SJSA1 (cell line): Measurements from ENCODE around the gene MCC. TPM values are rescaled to one million over a fixed set of nuclear protein-coding genes. Genes with fewer than 3 reads are reported as not detected.

Source experiments
- DNase-seq, 2 experiments: peaks; one replicate each; pipeline ENCODE4 v3.0.0-alpha.2; 2015 to 2020; ENCODE audit warnings: low spot score in 2 of 2, low read depth in 1 of 2
- H3K27ac ChIP-seq: fragments of 250-450 bp; sonication (Bioruptor Pico); 2 replicates; pipeline ENCODE4 v1.5.1; 2020; ENCODE audit warnings: mild to moderate bottlenecking, moderate library complexity
- H3K27me3 ChIP-seq: fragments of 250-450 bp; sonication (Bioruptor Pico); replicated peaks from 2 replicates; pipeline ENCODE4 v1.5.1; 2020; ENCODE audit warnings: mild to moderate bottlenecking, moderate library complexity
- H3K36me3 ChIP-seq: fragments of 250-450 bp; sonication (Bioruptor Pico); 2 replicates; pipeline ENCODE4 v1.5.1; 2020; ENCODE audit warnings: mild to moderate bottlenecking
- H3K4me1 ChIP-seq: fragments of 250-450 bp; sonication (Bioruptor Pico); replicated peaks from 2 replicates; pipeline ENCODE4 v1.6.1; 2021; ENCODE audit warnings: mild to moderate bottlenecking
- H3K4me3 ChIP-seq: fragments of 250-450 bp; sonication (Bioruptor Pico); 2 replicates; pipeline ENCODE4 v1.5.1; 2020; ENCODE audit warnings: mild to moderate bottlenecking
- H3K9me3 ChIP-seq: fragments of 250-450 bp; sonication (Bioruptor Pico); replicated peaks from 2 replicates; pipeline ENCODE4 v1.5.1; 2020; ENCODE audit warnings: mild to moderate bottlenecking
- total RNA-seq: library from RNA; depleted of rRNA; stranded (reverse); fragments of >200 nt; shearing (Covaris generic); gene quantifications from 2 replicates; pipeline ENCODE4 v1.2.3, GENCODE V29; 2014

The MCC gene
- total RNA-seq, 1 experiment from 2014 or later: 31.3 TPM

GRCh38 chr5:113510836-113511451 is 22.7 kb upstream of the MCC start:
- H3K9me3 ChIP-seq: no peaks in the 10 kb centered on the region
- no peaks in the 10 kb centered on the region for H3K27me3 ChIP-seq
- H3K27ac ChIP-seq: no peak overlapping the region
- no peak for DNase-seq
- peaks cover 27% of the 10 kb centered on the region for H3K4me1 ChIP-seq
- H3K36me3 ChIP-seq: peaks cover 14% of the 10 kb centered on the region
- H3K4me3 ChIP-seq: no peak overlapping the region

GRCh38 chr5:113508756-113509155 is 20.5 kb upstream of the MCC start:
- H3K27me3 ChIP-seq: no peaks in the 10 kb centered on the region
- H3K4me3 ChIP-seq: no peak overlapping the region
- no peaks in the 10 kb centered on the region for H3K9me3 ChIP-seq
- peaks cover 3% of the 10 kb centered on the region for H3K36me3 ChIP-seq
- no peak overlapping the region for H3K27ac ChIP-seq
- H3K4me1 ChIP-seq: peaks cover 27% of the 10 kb centered on the region
- DNase-seq: peak in 1 of 2 experiments; percentile 50

- DNase-seq: no peak
- Histone ChIP-seq H3K9me3 (no peaks in the 10 kb centered on the region), H3K4me1 (peaks cover 21% of the 10 kb centered on the region), H3K36me3 (no peaks in the 10 kb centered on the region), H3K27me3 (no peaks in the 10 kb centered on the region), H3K27ac (no peak overlapping the region), H3K4me3 (no peak overlapping the region)
These were observed 19.3 kb upstream of the MCC start for GRCh38 chr5:113507601-113508000.

- Histone ChIP-seq H3K4me1 (peaks cover 32% of the 10 kb centered on the region), H3K27ac (no peak overlapping the region), H3K27me3 (no peaks in the 10 kb centered on the region), H3K9me3 (no peaks in the 10 kb centered on the region), H3K36me3 (no peaks in the 10 kb centered on the region), H3K4me3 (no peak overlapping the region)
- DNase-seq: peak in 1 of 2 experiments; percentile 37
These were observed 16.9 kb upstream of the MCC start for GRCh38 chr5:113505181-113505580.

GRCh38 chr5:113503146-113503545 is 14.9 kb upstream of the MCC start:
- no peaks in the 10 kb centered on the region for H3K36me3 ChIP-seq
- no peaks in the 10 kb centered on the region for H3K9me3 ChIP-seq
- no peak overlapping the region for H3K4me3 ChIP-seq
- no peak for DNase-seq
- H3K27me3 ChIP-seq: no peaks in the 10 kb centered on the region
- H3K27ac ChIP-seq: no peak overlapping the region
- H3K4me1 ChIP-seq: peaks cover 25% of the 10 kb centered on the region

GRCh38 chr5:113502073-113502472 is 13.8 kb upstream of the MCC start:
- H3K9me3 ChIP-seq: no peaks in the 10 kb centered on the region
- DNase-seq: peak; percentile 75 to 78
- H3K27ac ChIP-seq: no peak overlapping the region
- H3K4me3 ChIP-seq: no peak overlapping the region
- H3K27me3 ChIP-seq: no peaks in the 10 kb centered on the region
- H3K4me1 ChIP-seq: peaks cover 25% of the 10 kb centered on the region
- H3K36me3 ChIP-seq: no peaks in the 10 kb centered on the region

- no peak overlapping the region for H3K27ac ChIP-seq
- DNase-seq: no peak
- no peak overlapping the region for H3K4me3 ChIP-seq
- H3K27me3 ChIP-seq: no peaks in the 10 kb centered on the region
- no peaks in the 10 kb centered on the region for H3K36me3 ChIP-seq
- no peaks in the 10 kb centered on the region for H3K4me1 ChIP-seq
- peaks cover 6% of the 10 kb centered on the region for H3K9me3 ChIP-seq
These were observed 7.2 kb upstream of the MCC start for GRCh38 chr5:113495422-113495841.

- H3K27ac ChIP-seq: no peak overlapping the region
- no peak overlapping the region for H3K4me3 ChIP-seq
- peaks cover 8% of the 10 kb centered on the region for H3K9me3 ChIP-seq
- H3K27me3 ChIP-seq: no peaks in the 10 kb centered on the region
- no peak for DNase-seq
- H3K36me3 ChIP-seq: no peaks in the 10 kb centered on the region
- peaks cover 16% of the 10 kb centered on the region for H3K4me1 ChIP-seq
These were observed 5.2 kb upstream of the MCC start for GRCh38 chr5:113493446-113493845.

- Histone ChIP-seq H3K4me3 (no peak overlapping the region), H3K27me3 (peaks cover 9% of the 10 kb centered on the region; the same call in 1 of the 2 replicates), H3K4me1 (peaks cover 30% of the 10 kb centered on the region), H3K27ac (no peak overlapping the region), H3K36me3 (no peaks in the 10 kb centered on the region), H3K9me3 (peaks cover 8% of the 10 kb centered on the region)
- DNase-seq: no peak
These were observed 2.8 kb upstream of the MCC start for GRCh38 chr5:113491022-113491421.

- Histone ChIP-seq H3K4me1 (peaks cover 30% of the 10 kb centered on the region), H3K27me3 (peaks cover 9% of the 10 kb centered on the region; the same call in 1 of the 2 replicates), H3K9me3 (peaks cover 8% of the 10 kb centered on the region), H3K36me3 (no peaks in the 10 kb centered on the region), H3K27ac (peak overlapping the region; percentile 26; the same call in 1 of the 2 replicates), H3K4me3 (no peak overlapping the region)
- no peak for DNase-seq
These were observed 2.1 kb upstream of the MCC start for GRCh38 chr5:113490317-113490716.

GRCh38 chr5:113489299-113489698 is 1.0 kb upstream of the MCC start:
- Histone ChIP-seq H3K27ac (no peak overlapping the region), H3K27me3 (peaks cover 9% of the 10 kb centered on the region; the same call in 1 of the 2 replicates), H3K4me3 (no peak overlapping the region), H3K36me3 (no peaks in the 10 kb centered on the region), H3K9me3 (peaks cover 8% of the 10 kb centered on the region), H3K4me1 (peaks cover 30% of the 10 kb centered on the region)
- DNase-seq: peak; percentile 89 to 99

- peaks cover 8% of the 10 kb centered on the region for H3K9me3 ChIP-seq
- no peaks in the 10 kb centered on the region for H3K36me3 ChIP-seq
- peaks cover 30% of the 10 kb centered on the region for H3K4me1 ChIP-seq
- H3K27ac ChIP-seq: no peak overlapping the region
- H3K27me3 ChIP-seq: peaks cover 9% of the 10 kb centered on the region; the same call in 1 of the 2 replicates
- no peak for DNase-seq
- peak overlapping the region; percentile 66 for H3K4me3 ChIP-seq
These were observed 462 bp upstream of the MCC start for GRCh38 chr5:113488645-113489184.

GRCh38 chr5:113487416-113487780 is 855 bp downstream of the MCC start:
- peak overlapping the region; percentile 66 for H3K4me3 ChIP-seq
- H3K27me3 ChIP-seq: peaks cover 9% of the 10 kb centered on the region; the same call in 1 of the 2 replicates
- H3K9me3 ChIP-seq: peaks cover 8% of the 10 kb centered on the region
- peaks cover 30% of the 10 kb centered on the region for H3K4me1 ChIP-seq
- DNase-seq: no peak
- H3K36me3 ChIP-seq: no peaks in the 10 kb centered on the region
- no peak overlapping the region for H3K27ac ChIP-seq

- no peak for DNase-seq
- H3K36me3 ChIP-seq: no peaks in the 10 kb centered on the region
These were observed 8.0 kb downstream of the MCC start for GRCh38 chr5:113480243-113480642.

More at GRCh38 chr5:113480243-113480642, 8.0 kb downstream of the MCC start:
- Histone ChIP-seq H3K27ac (no peak overlapping the region), H3K9me3 (no peaks in the 10 kb centered on the region), H3K4me1 (no peaks in the 10 kb centered on the region), H3K27me3 (no peaks in the 10 kb centered on the region), H3K4me3 (no peak overlapping the region)
